Gastroesophageal sphincter (tissue), 3 donors: Measurements from ENCODE around the gene HDHD5.

ENCODE experiments used
- POLR2A ChIP-seq, 2 donors: fragments of 450-650 bp; IDR thresholded peaks; one replicate each; pipeline ENCODE4 v1.6.1; 2017; ENCODE audit warnings: antibody characterized with exemption in 2 of 2, mild to moderate bottlenecking in 2 of 2, moderate library complexity in 1 of 2
- POLR2AphosphoS5 ChIP-seq: sonication (generic); formaldehyde crosslinking; IDR thresholded peaks from one replicate; pipeline ENCODE4 v1.6.1; 2017; ENCODE audit warnings: antibody characterized with exemption
- TF ChIP-seq, protein P1 (sequence below), 4 experiments: fragments of 200-600 bp in 2 of 4; fragments of 450-650 bp in 2 of 4; sonication (generic) in 1 of 4; IDR thresholded peaks; one replicate each; pipeline ENCODE4 v1.5.1; 2017 to 2019; ENCODE audit warnings: antibody characterized with exemption in 4 of 4, mild to moderate bottlenecking in 2 of 4, moderate library complexity in 2 of 4

GRCh38 chr22:17131686-17132085 is 27.4 kb downstream of the HDHD5 start:
- TF ChIP-seq POLR2AphosphoS5 (no peak), POLR2A (IDR thresholded peaks at IDR 0.05) (no peak)
- TF ChIP-seq, protein P1, sequence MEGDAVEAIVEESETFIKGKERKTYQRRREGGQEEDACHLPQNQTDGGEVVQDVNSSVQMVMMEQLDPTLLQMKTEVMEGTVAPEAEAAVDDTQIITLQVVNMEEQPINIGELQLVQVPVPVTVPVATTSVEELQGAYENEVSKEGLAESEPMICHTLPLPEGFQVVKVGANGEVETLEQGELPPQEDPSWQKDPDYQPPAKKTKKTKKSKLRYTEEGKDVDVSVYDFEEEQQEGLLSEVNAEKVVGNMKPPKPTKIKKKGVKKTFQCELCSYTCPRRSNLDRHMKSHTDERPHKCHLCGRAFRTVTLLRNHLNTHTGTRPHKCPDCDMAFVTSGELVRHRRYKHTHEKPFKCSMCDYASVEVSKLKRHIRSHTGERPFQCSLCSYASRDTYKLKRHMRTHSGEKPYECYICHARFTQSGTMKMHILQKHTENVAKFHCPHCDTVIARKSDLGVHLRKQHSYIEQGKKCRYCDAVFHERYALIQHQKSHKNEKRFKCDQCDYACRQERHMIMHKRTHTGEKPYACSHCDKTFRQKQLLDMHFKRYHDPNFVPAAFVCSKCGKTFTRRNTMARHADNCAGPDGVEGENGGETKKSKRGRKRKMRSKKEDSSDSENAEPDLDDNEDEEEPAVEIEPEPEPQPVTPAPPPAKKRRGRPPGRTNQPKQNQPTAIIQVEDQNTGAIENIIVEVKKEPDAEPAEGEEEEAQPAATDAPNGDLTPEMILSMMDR (IDR thresholded peaks at IDR 0.05), result no peak
